EL (cell line): ENCODE measurements around the gene C2CD3.

Experiments
- DNase-seq: peaks from one replicate; pipeline ENCODE4 v3.0.0-alpha.2; 2016

C2CD3 gene, protein sequence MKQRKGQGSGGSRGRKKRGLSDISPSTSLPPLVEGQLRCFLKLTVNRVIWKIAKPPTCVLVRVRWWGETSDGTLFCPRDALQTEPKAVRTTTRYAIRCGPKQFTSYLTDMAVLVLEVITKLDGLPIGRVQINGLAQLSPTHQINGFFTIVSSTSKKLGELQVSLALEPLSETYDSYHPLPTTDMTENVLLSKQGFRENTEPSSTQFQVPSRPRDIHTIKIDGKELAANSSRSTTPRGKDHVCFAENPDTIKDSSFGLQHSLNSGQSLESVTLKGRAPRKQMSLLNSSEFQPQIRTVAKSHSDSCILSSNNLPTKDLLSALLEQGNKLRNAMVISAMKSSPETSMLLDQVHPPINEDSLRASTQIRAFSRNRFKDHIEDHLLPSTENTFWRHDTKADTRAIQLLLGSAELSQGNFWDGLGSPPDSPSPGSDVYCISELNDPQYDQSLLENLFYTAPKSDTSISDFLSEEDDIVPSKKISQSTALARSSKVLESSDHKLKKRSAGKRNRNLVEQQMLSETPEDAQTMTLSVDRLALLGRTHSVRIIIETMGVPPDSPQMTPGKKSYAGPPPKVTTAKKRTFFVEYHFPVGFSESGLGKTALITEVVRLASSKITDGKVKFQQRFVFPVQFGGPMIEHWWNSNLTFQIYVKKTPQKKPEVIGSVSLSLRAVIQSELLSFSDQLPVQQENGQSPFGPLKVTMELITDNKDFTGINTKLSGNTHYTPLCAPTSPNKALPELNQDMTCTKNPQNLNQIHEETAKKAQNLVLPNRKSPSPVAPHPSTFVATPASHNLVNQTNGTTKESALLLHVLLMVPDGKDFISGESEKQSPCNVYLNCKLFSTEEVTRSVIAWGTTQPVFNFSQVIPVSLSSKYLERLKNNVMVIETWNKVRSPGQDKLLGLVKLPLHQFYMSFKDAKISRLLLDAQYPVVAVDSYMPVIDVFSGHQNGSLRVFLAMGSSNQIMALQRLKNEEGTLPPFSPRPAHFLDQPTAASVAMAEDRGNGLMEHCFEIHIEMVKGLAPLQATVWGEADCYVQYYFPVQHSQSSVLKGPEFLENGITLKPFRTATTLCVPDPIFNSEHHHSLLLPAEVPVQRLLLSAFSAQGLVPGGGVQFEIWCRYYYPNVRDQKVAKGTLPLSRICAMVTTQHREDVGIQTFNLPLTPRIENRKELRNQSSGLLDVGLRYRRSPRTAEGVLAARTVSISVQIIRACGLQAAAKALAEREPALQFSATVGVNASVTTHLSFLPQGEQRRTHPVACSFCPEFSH (N-terminal part only)

GRCh38 chr11:74170694-74171629, at the start of gene C2CD3, which contains the start of gene PPME1:
Gene C2CD3, minus strand, starts transcription at chr11:74171002. Its CDS starts 210 bp downstream, at chr11:74170792.
Gene PPME1, plus strand, starts transcription at chr11:74171289. Its CDS starts 133 bp downstream, at chr11:74171422.
- peak; percentile 100 for DNase-seq

- peak; percentile 9 for DNase-seq
Observed at GRCh38 chr11:74220376-74220775, 49.6 kb upstream of the C2CD3 start.

DNA sequence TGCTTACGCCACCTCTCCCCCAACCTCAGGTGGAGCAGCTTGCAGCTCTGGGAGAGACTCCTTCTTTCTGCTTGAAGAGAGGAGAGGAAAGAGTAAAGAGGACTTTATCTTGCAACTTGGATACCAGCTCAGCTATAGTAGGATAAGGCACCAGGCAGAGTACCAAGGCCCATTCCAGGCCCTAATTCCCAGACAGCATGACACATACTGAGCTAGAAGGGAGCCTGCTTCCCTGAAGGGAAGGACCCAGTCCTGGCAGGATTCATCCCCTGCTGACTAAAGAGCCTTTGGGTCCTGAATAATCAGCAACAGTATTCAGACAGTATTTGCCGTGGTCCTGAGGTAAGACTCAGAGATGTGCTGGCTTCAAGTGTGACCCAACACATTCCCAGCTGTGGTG, 41.7 kb upstream of the C2CD3 start:
- DNase-seq, result no peak

GRCh38 chr11:74208507-74208906, 37.7 kb upstream of the C2CD3 start:
- no peak for DNase-seq

- DNase-seq, result no peak
Observed at GRCh38 chr11:74206746-74207145, 35.9 kb upstream of the C2CD3 start.

GRCh38 chr11:74205181-74205580, 34.4 kb upstream of the C2CD3 start:
- DNase-seq, result no peak

- no peak for DNase-seq
Observed at GRCh38 chr11:74204701-74205100, 33.9 kb upstream of the C2CD3 start.

DNA sequence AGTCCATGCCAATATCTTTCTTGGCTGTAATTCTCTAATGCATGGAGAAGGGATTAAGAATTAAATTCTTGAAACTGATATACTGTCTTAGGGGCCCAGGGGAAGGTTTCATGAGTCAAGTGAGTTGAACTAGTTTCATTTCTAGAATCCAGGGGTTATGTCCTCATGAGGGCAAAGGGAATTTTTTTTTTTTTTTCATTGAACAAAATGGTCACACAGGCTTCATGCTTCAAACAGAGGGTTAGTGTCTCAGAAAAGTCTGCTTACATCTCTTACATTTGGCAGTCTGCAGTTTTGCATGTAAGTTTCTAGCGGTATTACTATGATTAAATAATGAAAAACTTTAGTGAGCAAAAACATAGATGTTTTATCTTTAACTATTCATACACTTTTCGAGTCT, 33.2 kb upstream of the C2CD3 start:
- no peak for DNase-seq

- no peak for DNase-seq
Observed at GRCh38 chr11:74196781-74197486, 26.1 kb upstream of the C2CD3 start.

DNA sequence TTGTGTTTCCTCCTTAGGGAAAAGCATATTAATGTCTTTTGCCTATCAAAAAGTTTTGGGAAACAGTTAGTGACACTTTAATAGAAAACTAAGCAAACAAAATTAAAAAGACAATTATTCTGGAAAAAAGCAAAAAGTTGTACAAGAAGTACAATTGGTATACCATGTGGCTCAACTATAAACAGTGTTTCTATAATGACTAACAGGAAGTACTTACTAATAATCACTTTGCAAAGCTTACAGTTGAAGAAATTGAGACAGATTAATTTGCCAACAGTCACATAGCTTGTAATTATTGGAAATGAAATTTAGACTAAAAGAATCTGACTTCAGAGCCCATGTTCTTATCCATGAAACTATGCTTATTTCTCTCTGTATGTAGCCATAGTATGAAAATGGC, 25.0 kb upstream of the C2CD3 start:
- DNase-seq, result peak; percentile 9

DNA sequence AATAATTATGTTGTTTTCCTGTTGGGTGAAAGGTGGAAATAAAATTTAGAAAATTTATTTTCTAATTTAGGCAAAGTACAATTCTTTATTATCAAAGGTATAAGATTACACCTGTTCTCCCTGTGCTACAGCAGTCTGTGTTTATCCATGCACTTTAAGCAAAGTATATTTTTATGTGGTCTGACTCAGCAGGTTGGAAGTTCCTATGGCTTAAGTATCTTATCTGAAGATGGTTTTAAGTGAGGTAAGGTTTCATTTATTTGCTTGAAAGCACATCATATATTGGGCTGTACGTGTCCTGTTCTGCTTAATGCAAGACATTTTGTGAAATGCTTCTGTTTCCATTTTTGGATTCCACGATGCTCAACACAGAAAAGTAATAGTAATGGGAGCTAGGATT, 14.9 kb upstream of the C2CD3 start:
- DNase-seq, result peak; percentile 47

DNA sequence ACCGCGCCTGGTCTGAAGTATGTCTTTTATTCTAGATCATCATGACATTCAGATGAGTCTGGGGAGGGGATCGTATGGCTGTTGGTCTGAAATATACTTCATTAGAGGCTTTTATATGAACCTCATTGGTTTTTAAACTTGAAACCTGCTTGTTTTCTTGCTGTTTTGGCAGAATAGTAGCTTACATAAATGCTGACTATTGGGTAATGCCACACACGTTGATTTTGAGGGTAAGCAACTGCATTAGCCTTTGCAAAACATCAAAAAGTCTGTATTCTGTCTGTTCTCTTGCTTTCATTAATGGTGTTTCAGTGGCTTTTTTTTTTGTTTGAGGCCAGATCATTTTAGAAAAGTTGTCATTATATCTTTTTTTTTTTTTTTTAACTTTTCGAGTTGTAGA, 14.5 kb upstream of the C2CD3 start:
- no peak for DNase-seq

DNA sequence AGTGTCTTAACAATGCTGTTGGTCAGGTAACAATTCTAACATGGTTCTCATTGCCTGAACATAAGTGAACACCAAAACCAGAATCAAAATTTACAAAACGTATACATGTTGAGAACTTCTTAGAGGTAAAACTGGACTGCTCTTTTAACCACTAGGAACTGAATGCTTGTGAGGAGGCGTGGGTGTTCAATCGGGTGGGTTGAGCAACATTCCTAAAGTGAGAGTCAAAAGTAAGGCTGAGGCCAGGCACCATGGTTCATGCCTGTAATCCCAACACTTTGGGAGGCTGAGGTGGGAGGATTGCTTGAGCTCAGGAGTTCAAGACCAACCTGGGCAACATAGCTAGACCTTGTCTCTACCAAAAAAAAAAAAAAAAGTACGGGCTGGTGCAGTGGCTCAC, 11.8 kb upstream of the C2CD3 start:
- peak; percentile 48 for DNase-seq

- DNase-seq, result peak; percentile 24
Observed at GRCh38 chr11:74179234-74180052, 8.6 kb upstream of the C2CD3 start.

GRCh38 chr11:74175920-74176319, 5.1 kb upstream of the C2CD3 start:
- no peak for DNase-seq

DNA sequence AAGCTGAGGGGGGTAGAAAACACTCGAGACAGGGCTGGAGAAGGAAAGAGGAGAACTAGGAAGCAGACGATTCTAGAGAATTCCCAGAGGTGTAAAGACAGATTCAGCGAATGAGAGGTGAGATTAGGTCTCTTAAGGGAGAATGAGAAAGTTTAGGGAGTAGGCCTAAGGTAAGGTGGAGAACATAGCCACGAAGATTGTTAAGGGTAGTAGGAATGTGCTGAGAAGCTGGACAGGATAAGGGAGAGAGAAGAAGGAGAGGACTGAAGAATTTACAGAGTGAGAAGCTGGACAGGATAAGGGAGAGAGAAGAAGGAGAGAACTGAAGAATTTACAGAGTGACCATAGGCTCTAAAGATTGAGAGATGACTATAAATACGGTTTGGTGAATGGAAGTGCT, 1.2 kb upstream of the C2CD3 start:
- DNase-seq, result peak; percentile 15

- no peak for DNase-seq
Observed at GRCh38 chr11:74171630-74171968, 797 bp upstream of the C2CD3 start.

DNA sequence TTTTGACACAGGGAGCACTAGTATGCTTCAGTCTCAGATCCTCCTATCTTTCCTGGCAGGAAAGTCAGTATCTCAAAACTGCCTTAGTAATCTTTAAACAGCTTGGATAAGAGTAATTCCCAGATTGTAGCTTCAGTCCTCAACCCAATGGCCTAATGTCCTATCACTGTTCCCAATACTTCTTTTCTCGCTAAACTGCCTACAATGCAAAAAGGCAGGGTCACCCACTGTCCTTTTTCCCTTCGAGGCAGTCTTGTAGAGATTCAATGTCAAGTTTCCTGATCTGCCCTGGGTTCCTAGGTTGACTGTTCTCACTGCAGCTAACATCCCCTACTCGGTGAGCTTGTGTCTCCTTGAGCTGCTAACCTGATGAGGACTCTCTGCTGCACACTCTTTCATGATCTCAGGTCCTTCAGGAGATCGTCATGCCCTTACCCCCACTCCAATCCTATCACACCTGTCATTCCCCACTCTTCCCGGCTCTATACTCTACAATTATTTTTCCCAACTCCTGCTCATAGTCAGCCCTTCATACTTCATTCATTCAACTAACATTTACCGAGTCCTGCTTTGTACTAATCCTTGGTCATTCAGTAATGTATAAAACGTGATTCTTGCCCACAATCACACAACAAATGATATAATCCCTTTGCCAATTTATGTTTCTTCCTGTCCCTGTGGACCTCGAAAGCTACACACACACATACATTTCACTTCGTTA, 904 bp downstream of the C2CD3 start:
- DNase-seq, result peak; percentile 14

DNA sequence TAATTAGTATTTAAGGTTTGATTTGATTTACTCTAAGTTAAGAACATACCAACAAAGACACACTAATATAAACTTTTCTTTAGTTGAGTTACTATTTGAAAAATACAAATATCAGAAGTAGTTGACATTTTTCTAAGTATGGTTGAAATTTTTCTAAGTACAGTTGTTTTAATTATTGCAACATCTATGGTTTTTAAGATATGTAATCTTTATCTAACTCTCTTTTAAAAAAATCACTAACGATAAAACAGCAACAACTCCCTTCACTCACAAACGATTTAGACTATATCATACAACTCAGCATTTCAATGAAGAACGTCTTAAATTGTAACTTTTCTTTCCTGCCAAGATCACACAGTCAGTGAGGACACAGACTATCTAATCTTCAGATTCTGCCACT, 2.0 kb downstream of the C2CD3 start:
- DNase-seq, result no peak
